Stimulated activated CD4-positive, alpha-beta T cell treated with anti-CD3 and anti-CD28 coated beads, Interleukin-4, amount 100 ng/mL, for 24 hours (primary cell): Measurements from ENCODE around the gene MLLT3.
A peak's percentile ranks its signal among the peaks of the same experiment; 100 is the strongest.

Source experiments
- DNase-seq: peaks from one replicate; pipeline ENCODE4 v3.0.0-alpha.2; 2020

Gene MLLT3

DNA sequence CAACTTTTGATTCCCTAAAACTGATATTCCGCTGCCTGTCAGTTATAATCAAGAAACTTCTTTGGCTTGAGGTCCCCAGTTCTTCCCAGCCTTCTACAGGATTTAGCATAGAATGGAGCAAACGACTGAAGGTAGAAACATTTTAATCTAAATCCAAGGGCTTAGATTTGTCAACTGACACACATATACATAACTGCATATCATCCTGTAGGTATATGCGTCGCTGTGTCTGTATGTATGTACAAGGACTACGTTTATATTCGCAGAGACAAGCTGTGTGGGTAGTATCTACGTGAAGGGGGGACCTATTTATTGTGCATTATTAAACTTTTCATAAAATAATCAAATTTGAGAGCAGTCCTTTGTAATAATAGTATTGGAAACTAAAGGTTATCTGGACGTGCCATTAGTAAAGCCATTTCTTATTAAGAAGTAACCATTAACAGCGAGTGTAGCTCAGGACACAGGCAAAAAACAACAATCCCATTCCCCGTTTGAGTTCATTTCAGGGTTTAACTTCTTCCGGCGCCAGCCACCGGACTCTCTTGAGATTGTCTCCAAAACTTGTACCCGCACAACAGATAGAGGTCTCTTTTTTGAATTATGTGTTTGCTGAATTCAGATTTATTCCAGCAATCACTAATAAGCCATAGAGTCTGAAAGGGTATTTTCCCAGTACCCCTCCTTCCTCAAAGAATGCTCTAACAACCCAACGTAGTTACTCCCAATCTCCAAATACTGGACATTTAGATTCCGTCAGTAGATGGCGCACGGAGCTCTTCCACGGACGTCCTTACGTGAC, 2.1 kb upstream of the MLLT3 start:
- DNase-seq = peak; percentile 50

DNA sequence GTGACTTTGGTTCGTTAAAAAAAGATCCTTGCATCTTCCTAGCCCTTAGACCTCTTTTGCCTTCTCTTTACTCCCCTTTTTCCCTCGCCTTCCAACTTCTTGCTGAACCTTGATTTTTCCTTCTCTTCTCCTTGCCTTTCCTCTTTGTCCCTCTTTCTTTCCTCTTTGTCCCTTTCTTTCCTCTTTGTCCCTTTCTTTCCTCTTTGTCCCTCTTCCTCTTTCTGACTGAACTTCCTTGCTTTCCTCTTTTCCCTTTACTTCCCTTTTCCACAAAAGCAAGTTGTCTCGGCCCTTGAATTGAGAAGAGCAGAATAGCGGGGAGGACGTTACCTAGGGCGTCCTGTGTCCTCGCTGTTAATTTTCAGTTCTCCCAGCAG, 1.4 kb upstream of the MLLT3 start:
- no peak for DNase-seq

DNA sequence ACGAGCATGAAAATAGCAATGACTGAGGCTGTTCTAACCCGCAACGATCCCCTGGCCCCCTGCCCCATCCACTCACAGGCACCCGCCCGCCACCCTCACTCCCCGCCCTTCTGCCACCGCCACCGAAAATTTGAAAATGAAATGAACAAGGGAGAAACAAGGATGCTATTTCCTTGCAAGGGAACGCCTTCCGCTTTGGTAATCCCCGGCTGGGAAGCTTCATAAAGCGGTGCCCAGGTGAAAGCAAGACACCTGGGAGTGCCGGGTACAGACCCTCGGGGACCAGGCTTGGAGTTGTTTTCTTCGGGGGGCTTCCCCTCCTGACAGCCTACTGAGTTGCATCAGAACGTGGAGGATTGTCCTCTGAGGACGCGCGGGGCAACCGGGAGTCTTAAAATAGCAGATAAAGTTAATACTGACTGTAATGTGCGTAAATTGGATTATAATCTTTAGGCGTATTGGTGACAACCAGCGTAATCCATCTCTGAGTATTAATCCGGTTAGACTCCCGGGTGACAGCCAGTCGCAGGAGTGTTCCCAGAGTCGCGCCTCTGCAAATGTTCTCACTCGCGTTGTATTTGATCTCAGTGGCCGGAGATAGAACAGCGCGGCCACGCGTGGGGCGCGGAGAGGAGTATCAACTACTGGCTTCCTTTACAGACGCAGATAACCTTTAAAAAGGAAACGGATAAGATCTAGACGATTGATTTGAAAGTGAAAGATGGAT, 885 bp upstream of the MLLT3 start:
- DNase-seq = peak; percentile 63

DNA sequence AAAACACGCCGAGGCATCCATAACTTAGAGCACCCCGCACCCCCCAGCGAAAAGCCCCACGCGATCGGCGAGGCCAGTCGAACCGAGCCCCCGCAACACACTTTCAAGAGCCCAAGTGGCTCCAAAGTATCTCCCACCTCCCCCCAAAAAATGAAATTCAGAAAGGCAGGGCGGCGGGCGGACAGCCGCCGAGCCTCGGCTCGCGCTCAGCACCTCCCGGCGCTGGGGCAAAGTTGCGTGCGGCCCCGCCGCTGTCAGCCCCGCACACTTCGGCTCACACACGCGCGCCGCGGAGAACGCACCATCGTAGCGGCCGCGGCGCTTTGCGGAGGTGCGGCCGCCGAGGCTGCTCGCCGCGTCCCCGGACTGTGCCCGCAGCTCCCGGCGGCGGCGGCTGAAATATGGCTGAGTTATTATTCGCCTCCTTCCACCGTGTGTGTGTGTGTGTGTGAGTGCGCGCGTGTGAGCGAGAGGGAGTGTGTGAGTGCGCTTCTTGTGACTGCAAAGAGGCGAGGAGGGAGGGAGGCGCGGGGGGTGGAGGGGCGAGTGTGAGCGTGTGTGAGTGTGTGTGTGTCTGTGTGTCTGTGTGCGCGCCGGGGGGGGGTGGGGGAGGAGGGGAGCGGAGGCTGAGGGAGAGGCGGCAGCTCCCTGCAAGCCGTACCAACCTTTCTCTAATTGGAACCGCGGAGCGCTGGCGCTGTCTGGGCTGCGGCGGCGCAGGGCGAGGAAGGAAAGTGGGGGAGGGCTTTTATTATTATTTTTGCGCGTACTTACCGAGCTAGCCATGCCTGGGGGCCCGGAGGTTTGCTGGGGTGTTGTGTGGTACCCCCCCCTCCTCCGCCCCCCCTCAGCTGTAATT, 599 bp downstream of the MLLT3 start:
- peak; percentile 78 for DNase-seq

DNA sequence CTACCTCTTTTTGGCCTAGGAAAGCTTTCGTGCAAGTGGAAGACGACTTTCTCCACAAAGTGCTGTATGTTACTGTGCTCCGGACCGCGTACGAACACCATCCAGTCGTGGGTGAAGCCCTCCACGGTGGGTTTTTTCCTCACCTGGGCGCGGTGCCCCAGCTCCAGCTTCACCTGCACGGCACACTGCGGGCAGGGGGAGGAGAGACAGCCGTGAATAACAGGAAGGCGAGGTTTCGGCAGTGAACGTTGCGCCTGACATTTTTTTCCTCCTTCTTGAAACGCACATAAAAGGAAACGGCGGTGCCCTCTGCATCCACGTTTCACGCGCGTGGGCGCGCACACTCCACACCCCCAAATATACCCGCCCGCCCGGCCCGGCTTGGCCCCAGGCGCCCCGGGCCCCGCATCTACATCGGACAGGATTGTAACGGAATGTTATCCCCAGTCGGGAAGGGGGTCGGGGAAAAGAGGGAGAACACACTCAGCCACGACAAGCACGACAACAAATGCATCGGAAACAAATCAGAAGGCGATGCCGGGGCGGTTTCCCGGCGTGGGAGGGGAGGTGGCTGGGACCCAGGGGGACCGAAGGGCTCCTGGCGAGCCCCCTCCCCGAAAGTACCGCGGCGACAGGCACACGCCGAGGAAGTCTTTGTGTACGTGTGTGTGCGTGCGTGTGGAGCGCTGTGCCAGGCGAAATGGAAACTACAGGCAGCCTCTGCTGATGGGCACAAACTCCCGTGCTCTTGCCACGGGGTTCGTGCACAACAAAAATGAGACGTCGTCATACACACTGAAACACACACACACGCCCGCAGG, 1.4 kb downstream of the MLLT3 start:
- peak; percentile 66 for DNase-seq

DNA sequence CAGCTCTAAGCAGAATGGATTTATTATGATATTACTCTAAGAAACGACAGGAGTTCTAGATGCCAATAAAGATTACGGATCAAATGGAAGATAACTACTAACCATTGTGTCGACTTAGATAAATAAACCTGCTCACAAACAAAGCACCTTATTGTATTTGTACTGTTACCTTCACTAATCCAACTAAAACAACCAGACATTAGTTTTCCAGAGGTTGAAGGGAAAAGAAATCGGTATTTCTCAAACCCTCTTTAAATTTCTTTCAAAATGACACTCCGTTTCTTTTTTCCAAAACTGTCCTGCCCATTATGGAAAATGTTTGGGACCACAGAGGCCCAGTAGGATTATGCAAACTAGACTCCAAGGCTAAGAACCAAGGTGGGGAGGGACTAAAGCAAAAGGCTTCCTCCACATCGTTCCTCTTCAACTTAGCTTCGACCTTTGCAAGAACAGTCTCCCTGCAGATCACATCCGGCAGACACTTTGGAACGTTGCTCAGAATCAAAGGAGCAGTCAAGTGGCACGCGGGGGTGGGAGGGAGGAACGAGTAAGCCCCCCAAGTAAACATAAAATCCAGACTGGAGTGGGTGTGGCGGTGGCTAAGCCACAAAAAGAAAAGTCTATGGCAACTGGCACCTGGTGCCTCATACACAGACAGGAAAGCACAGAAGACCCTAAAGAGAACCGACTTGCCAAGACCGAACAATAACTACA, 2.7 kb downstream of the MLLT3 start:
- DNase-seq = peak; percentile 22

DNA sequence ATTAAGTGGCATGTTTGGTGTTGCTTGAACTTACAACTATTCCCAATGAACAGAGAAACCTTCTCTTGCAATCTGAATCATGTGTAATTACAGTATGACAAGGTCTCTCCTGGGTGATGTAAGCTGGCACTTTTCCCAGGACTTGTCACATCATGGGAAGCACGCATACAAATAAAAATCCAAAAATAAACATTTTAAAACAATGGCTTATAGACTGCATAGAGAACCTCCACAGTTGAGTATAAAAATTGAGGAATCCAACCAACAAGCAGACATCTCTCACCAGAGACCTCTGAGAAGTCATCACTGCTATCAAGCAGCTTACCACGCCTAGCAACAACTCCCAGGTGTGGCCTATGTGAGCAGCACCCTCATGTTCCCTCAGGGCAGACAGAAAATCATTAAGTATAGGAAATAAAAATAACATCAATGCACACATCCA, 3.9 kb downstream of the MLLT3 start:
- no peak for DNase-seq

DNA sequence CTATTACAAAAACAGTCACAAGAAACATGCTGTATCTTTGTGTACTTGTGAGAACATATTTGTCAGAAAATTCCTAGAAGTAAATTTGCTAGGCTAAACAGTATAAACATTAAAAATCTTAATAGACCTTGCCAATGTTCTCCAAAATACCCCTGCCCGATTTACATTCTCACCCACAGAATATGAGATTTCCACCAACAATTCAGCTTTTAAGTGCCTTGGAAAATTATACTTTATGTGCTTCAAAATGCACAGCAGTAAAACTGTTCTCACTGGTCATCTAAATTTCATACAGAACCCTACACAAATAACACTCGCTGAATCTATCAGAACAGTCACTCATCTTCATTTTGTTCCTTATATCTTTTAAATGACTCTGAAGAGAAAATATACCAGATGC, 5.5 kb downstream of the MLLT3 start:
- DNase-seq = no peak

DNA sequence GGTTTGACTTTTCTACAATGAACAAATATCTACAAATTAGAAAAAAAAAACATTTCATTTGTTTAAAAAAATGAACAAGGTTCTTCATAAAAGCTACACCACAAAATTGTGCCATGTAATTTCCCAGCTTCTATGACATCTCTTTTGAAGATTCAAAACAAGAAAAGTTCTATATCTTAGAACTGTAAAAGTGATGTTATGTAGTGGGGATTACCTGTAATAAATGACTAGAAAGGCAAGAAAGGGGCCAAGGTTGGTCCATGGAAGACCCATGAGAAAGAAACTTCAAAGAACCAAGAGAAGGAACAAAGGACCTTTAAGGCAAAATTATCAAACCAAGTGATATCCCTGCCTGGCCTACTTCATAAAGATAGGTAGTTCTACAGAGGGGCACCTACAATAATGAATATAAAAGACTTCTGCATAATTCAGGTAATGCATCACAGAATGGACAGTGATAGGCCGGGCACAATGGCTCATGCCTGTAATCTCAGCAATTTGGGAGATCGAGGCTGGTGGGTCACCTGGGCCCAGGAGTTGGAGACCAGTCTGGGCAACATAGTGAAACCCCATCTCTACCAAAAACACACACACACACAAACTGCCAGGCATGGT, 7.6 kb downstream of the MLLT3 start:
- no peak for DNase-seq

DNA sequence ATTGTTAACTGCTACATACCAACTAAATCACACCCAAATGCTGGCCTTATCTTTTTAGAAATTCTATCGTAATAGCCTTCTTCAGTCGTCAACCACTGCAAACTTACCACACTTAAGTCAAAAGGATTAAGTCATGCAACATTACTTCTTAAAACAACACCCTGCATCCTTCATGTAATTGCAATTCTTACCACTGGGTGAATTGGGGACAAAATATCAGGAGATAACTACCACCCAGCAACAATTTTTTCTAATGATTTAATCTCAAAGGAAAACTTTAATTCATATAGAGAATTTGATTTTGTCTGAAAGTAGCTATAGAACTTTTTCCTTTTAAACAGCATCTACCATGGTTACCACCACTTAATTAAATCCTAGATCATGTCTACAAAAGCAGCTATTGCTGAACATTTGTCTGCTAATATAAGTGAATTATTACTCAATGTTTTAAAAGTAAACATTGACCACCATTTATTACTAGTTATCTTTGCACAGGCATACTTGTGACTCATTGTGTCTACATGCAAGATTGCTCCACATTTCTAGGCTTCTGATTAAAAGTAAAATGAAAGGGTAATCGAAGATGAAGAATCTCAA, 10.5 kb downstream of the MLLT3 start:
- DNase-seq = no peak

DNA sequence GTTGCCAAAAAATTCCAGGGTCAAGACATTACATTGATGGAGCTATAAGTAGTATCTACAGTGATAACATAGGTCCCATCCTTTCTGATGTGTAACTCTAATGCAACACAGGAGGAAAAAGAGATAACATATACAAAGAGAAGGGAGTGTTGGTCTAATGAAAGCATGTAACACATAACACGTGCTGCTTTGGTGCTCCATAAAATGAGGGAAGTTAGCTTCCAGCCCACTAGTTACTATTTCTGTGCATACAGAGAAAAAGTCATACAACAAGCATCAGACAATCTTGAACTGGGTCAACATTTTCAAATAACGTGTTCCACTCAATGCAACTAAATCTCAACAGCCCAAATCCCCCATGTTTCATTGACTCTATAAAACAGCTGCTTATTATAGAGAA, 11.7 kb downstream of the MLLT3 start:
- DNase-seq = no peak

DNA sequence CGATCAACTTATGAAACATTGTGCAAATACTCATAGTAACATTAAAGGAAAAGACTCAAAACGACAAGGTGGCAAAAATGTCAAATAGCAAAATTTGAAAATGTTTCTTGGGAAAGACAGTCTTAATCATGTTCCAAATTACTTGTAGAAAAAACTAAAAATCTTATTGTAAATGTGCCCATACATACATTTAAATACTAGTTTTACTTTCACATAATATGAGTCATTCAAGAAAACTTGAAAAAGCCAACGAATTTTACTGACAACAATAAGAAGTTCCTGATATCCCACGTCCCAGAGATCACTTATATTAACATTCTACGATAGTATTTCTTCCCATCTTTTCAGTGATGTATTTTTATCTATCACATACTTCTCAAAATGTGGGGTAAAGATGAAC, 13.7 kb downstream of the MLLT3 start:
- no peak for DNase-seq

DNA sequence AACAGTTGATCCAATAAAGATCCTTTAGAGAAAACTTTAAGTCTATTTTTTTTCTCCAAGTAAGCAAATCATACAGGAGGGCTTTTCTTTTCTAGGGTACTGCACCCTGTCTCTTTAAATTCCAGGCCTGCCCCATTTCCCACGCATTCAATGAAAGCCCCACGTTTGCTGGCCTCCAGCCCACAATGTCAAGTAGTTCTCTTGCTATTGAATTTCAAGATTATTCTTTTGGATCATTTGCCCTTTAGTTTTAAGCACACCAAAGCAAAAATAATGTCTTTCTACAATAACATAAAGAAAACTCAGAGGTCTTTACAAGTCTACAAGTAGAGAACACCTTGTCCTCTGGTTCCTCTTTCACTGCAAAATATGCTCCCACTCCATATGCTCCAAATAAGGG, 15.6 kb downstream of the MLLT3 start:
- no peak for DNase-seq

DNA sequence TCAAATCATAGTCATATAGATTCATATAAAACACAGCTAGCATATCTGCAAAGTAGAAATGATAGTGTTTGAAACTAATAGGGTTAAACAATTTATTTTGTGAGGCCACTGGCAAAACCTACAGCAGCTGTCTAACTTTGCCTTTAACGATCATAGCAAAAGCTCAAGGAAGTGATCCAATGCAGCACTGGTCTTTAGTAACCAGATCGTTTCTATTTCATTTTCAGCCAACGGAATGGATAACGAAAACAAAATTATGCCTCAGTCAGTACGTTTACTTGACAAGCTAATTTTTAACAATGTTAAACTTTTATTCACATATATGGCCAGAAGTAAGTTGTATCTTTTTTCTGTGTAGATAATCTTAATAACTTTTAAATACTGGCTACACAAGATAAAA, 17.7 kb downstream of the MLLT3 start:
- DNase-seq = no peak

DNA sequence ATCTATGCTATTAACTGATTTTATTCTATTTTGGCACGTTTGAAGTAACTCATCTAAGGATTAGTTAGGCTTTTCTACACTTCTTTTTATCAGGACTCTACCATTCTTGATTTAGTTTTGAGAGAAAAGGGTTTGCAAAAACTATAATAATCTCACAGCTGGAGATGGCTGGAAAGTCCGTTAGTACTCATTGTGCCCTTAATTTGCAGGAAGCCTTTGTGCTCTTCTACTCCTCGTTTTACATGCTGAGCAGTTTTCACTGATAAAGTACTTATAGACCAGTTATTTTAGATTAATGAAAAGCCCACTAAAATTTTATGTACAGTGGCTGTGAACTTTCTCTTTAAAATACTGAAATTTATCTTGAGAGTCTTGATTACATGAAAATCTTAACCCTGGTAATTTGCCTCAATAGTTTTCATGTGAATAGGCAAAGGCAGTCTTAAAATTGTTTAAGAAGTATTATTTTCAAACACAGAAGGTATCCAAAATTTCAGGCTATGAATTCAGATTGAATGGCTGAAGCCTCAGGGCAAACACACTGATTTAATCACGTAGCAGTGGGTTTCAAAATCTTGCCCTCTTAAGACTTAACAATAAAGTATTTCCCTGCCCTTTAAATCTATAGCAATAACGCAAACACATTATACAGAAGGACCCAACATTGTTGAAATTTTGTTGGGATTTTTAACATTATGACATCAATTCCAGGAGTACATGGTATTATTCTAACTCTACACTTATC, 18.6 kb downstream of the MLLT3 start:
- DNase-seq = no peak

DNA sequence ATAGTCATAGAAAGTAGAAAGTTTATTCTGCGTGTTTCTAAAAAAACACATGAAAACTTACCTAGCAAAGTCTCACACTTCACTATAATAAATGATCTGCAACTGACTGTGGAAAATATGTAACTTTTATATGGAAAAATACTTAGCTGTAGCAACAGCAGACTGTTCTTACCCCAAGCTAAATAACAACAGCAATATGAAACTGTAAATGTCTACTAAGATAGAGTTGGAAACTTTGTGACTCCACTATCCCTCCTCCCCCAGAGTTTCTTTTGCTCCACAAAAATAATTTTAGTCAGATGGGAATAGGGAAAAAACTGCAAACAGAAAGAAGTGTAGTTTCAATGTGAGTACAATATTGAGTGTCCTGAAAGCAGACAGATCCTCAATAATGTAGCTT, 21.0 kb downstream of the MLLT3 start:
- no peak for DNase-seq

DNA sequence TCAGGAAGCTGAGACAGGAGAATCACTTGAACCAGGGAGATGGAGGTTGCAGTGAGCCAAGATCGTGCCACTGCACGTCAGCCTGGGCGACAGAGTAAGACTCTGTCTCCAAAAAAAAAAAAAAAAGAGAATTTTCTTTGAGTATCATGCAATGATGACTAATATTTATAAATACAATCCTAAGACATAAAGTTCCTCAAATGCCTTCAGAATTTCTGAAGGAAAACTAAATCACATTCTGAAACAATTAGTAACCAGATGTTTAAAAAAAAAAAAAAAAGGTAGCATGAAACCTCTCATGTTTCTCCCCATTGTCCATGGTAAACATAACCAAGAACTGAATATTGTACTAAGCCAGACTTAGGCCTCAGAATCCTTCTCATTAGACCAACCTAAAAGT, 23.1 kb downstream of the MLLT3 start:
- no peak for DNase-seq

DNA sequence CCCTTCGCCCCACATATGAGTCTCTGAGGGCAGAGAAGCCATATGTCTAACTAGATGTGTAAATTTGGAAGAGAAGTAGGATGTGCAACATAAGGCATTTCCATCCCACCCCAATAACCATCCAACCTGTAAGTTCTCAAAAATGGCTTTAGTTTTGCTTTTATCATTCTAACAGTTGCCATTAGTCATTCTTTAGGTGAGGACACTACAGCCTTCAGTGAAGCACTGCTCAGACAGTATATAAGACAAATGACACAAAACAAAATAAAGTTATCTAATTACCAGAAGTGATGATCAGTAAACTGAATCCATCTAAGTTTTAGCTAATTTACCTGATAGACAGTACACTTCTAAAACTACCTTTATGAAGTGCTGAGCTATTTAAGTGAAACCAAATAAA, 23.9 kb downstream of the MLLT3 start:
- DNase-seq = no peak

DNA sequence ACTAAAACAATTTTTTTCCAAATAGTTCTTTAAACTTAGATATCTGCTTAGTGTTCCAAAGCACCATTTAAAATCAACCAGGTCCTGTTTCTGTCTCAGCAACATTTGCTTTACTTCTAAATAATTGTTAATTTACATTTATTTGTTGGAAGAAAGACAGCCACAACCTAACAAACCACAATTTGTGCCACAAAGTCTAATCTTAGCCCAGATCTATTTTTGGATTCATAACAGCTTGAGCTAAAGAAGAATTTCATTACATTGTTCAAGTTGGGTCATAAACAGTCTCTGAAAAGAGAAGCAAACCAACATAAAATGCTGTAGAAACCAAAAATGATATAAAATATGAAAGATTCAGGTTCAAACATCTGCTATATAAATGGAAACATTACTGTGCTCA, 24.4 kb downstream of the MLLT3 start:
- no peak for DNase-seq

DNA sequence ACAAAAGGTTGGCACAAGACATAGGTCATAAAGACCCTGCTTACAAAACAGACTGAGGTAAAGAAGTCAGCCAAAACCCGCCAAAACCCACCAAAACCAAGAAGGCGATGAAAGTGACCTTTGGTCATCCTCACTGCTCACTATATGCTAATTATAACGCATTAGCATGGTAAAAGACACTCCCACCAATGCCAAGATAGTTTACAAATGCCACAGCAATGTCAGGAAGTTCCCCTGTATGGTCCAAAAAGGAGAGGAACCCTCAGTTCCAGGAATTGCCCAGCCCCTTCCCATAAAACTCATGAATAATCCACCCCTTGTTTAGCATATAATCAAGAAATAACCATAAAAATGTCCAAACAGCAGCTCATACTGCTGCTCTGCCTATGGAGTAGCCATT, 27.7 kb downstream of the MLLT3 start:
- no peak for DNase-seq
